Activated CD8-positive, alpha-beta memory T cell treated with anti-CD3 and anti-CD28 coated beads, Interleukin-2, amount 50 U/mL, for 48 hours (primary cell): ENCODE results near the gene PITX2.
A peak's percentile ranks its signal among the peaks of the same experiment; 100 is the strongest.

ENCODE experiments used
- DNase-seq: peaks from one replicate; pipeline ENCODE4 v3.0.0-alpha.2; 2020

PITX2 gene

GRCh38 chr4:110622841-110623717 lies at the start of gene PITX2:
PITX2 (minus strand) TSS chr4:110623077; CDS start chr4:110622460, 617 bp downstream.
- DNase-seq: peak; percentile 72

- DNase-seq: no peak
Observed at GRCh38 chr4:110671679-110672078, 48.8 kb upstream of the PITX2 start.

- DNase-seq: no peak
Observed at GRCh38 chr4:110669663-110670062, 46.8 kb upstream of the PITX2 start.

GRCh38 chr4:110668463-110669235 lies 45.8 kb upstream of the PITX2 start:
- DNase-seq: no peak

- no peak for DNase-seq
Observed at GRCh38 chr4:110667670-110668069, 44.8 kb upstream of the PITX2 start.

GRCh38 chr4:110666030-110666429 lies 43.2 kb upstream of the PITX2 start:
- DNase-seq: no peak

GRCh38 chr4:110663738-110664444 lies 41.0 kb upstream of the PITX2 start:
- no peak for DNase-seq

GRCh38 chr4:110663206-110663605 lies 40.3 kb upstream of the PITX2 start:
- no peak for DNase-seq

GRCh38 chr4:110660755-110661154 lies 37.9 kb upstream of the PITX2 start:
- no peak for DNase-seq

GRCh38 chr4:110654254-110654635 lies 31.4 kb upstream of the PITX2 start:
- DNase-seq: no peak

- no peak for DNase-seq
Observed at GRCh38 chr4:110653321-110654253, 30.7 kb upstream of the PITX2 start.

- no peak for DNase-seq
Observed at GRCh38 chr4:110644008-110644407, 21.1 kb upstream of the PITX2 start.

GRCh38 chr4:110643096-110643495 lies 20.2 kb upstream of the PITX2 start:
- DNase-seq: no peak

GRCh38 chr4:110641218-110641617 lies 18.3 kb upstream of the PITX2 start:
- no peak for DNase-seq

GRCh38 chr4:110640576-110640975 lies 17.7 kb upstream of the PITX2 start:
- no peak for DNase-seq

GRCh38 chr4:110639207-110640090 lies 16.6 kb upstream of the PITX2 start:
- DNase-seq: no peak

- no peak for DNase-seq
Observed at GRCh38 chr4:110638089-110638746, 15.3 kb upstream of the PITX2 start.

GRCh38 chr4:110637408-110638088 lies 14.7 kb upstream of the PITX2 start:
- DNase-seq: no peak

GRCh38 chr4:110636680-110637407 lies 14.0 kb upstream of the PITX2 start:
- no peak for DNase-seq
